Muscle of arm (tissue), 12 donors: ENCODE data around the gene GPRASP3. TPM values are rescaled to one million over a fixed set of nuclear protein-coding genes. Genes with fewer than 3 reads are reported as not detected.
A peak's percentile ranks its signal among the peaks of the same experiment; 100 is the strongest.

Source experiments
- DNase-seq: peaks from one replicate; pipeline ENCODE4 v3.0.0-alpha.2; 2013
- polyA plus RNA-seq, 12 donors: library from polyadenylated mRNA; unstranded; fragments of 120-200 nt; gene quantifications; one replicate each; pipeline ENCODE4 v1.2.1, GENCODE V29; 2013; ENCODE audit not compliant: insufficient read length in 12 of 12

The GPRASP3 gene
- polyA plus RNA-seq, 12 donors, result 2.0 to 10.7 (median 8.6) TPM; not detected in 1

DNA sequence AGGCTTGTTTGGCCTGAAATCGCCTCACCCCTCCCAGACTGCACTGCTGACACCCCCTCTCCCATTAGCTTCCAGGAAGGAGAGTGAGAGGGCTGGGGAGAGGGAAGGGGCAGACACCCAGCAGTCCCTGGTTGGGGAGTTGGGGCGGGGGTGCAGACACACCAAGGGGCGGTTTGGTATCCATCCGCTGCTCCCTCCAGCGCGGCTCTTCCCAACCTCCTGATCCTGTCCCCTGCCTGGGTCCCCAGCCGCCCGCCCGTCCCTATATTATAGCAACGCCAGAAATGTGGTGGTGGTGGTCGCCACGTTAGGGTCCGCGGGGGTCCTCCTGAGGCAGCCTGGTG, 24.9 kb downstream of the GPRASP3 start:
- DNase-seq, result no peak

- DNase-seq, result peak; percentile 34
Measured at GRCh38 chrX:102745857-102746584, 25.5 kb downstream of the GPRASP3 start.

DNA sequence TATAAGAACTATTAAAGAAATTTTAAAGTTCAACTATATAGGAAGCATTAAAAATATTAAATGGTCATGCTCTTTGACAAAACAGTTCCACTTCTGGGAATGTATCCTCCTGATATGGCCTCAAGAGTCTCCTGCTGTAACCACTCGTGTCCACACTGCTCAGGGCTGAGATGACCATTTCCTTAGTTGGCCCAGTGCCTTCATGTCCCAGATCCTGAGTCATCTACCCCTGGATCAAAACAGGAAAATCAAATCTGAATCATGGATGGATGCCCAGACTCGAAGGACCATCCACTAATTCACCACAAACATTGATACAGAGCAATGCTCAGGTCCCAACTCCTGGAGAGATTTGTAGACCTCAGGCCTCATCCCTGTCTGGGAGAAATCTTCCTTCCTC, 44.7 kb downstream of the GPRASP3 start:
- DNase-seq, result no peak

GRCh38 chrX:102765809-102766208, 45.3 kb downstream of the GPRASP3 start:
- no peak for DNase-seq

DNA sequence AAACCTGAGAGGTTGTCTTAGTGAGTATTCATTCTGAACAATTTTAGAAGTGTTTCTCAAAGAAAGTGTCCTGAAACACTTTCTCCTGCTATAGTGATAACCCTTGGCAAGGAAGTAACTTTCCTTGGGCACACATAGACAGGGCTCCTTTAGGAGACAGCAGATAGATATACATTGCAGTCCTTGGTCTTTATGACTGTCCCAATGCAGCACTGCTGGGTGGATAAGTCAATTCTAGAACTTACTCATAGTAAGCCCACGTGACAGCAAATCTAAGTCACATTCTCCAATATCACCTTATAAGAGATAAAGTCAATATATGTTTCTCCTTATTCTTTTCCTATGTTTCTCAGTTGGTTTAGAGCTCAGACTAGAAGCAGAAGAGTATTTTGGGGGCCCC, 46.7 kb downstream of the GPRASP3 start:
- DNase-seq, result no peak

- peak; percentile 86 for DNase-seq
Measured at GRCh38 chrX:102768987-102769761, 48.6 kb downstream of the GPRASP3 start.

Other genes starting within 250 kb of the GPRASP3 start
- not detected for gene TCP11X2, start 248.9 kb upstream of the GPRASP3 start, polyA plus RNA-seq
- 10 to 100 TPM in 8 of 12 donors, 1 to 10 TPM in 2, not detected in 2; 8.7 to 26.5 (median 14.2) TPM for gene TMSB15A, start 204.0 kb upstream of the GPRASP3 start, polyA plus RNA-seq
- 10 to 100 TPM in 1 of 12 donors, 1 to 10 TPM in 10, not detected in 1; 5.3 to 10.0 (median 7.7) TPM for gene ARMCX5, start 121.2 kb upstream of the GPRASP3 start, polyA plus RNA-seq
- gene GPRASP1, start 69.3 kb upstream of the GPRASP3 start, polyA plus RNA-seq, result 10 to 100 TPM in 9 of 12 donors, 1 to 10 TPM in 2, not detected in 1; 5.8 to 21.5 (median 12.5) TPM
- 10 to 100 TPM in 11 of 12 donors, not detected in 1; 14.8 to 27.2 (median 20.3) TPM for gene GPRASP2, start 8.3 kb upstream of the GPRASP3 start, polyA plus RNA-seq
- gene RAB40AL, start 216.5 kb downstream of the GPRASP3 start, polyA plus RNA-seq, result under 1 TPM in 1 of 12 donors, not detected in 11; 0.35 TPM